DMS53 treated with DMSO at 0.1 percent for 48 hours (cell line): ENCODE measurements around the gene AMH.
"Not testable (repeated sequence)": the region's sequence is repeated elsewhere in the genome, so short reads cannot be mapped to it uniquely, and the experiment has no call there.

Experiments used
- DNase-seq: peaks from one replicate; lab custom pipeline; 2025; ENCODE audit not compliant: unreplicated experiment; lab: John Stamatoyannopoulos, UW

Gene AMH

GRCh38 chr19:2269244-2270156, 20.4 kb downstream of the AMH start:
- peak; percentile 73 for DNase-seq

- no peak for DNase-seq
Measured at GRCh38 chr19:2270157-2270422, 21.0 kb downstream of the AMH start.

- DNase-seq = no peak
Measured at GRCh38 chr19:2270423-2271233, 21.5 kb downstream of the AMH start.

- DNase-seq = no peak
Measured at GRCh38 chr19:2271234-2272103, 22.3 kb downstream of the AMH start.

- DNase-seq = no peak
Measured at GRCh38 chr19:2273356-2274184, 24.4 kb downstream of the AMH start.

GRCh38 chr19:2274185-2274711, 25.1 kb downstream of the AMH start:
- DNase-seq = no peak

GRCh38 chr19:2274931-2275535, 25.9 kb downstream of the AMH start:
- peak; percentile 22 for DNase-seq

GRCh38 chr19:2275588-2276428, 26.7 kb downstream of the AMH start:
- no peak for DNase-seq

GRCh38 chr19:2276429-2276986, 27.4 kb downstream of the AMH start:
- DNase-seq = no peak

- DNase-seq = no peak
Measured at GRCh38 chr19:2277138-2277537, 28.0 kb downstream of the AMH start.

- no peak for DNase-seq
Measured at GRCh38 chr19:2278459-2279158, 29.5 kb downstream of the AMH start.

- no peak for DNase-seq
Measured at GRCh38 chr19:2280633-2281264, 31.6 kb downstream of the AMH start.

- not testable (repeated sequence) for DNase-seq
Measured at GRCh38 chr19:2281265-2282061, 32.3 kb downstream of the AMH start.

GRCh38 chr19:2282062-2282861, 33.1 kb downstream of the AMH start, which contains the start of gene PEAK3:
Gene PEAK3, minus strand, starts transcription at chr19:2282175. Its CDS starts 1,244 bp downstream, at chr19:2280931.
- no peak for DNase-seq

GRCh38 chr19:2282862-2283237, 33.7 kb downstream of the AMH start:
- DNase-seq = no peak
